ENCODE results near the gene TMEM207.

The TMEM207 gene

DNA sequence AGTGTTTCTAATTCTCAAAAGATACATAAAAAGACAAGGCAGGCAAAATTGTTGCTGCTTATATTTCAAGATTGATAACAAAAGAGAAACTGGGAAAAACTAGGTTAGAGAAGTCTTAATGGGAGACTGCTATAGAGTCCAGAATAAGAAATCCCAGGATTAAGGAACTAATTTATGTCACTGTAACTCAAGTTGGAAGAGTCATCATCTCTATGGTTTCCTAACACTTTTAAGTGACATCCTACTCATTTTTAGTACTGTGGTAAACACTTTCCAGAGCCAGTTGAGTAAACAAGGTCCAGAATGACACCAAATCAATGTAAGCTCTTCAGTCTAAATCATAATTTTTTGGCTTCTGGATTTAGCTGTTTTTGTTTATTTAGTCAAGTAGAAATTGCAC, 53.7 kb downstream of the TMEM207 start:
- H3K4me3 Mint-ChIP-seq, result no peak overlapping the region
- no peak overlapping the region for H3K27ac Mint-ChIP-seq
- TF ChIP-seq, protein P1, sequence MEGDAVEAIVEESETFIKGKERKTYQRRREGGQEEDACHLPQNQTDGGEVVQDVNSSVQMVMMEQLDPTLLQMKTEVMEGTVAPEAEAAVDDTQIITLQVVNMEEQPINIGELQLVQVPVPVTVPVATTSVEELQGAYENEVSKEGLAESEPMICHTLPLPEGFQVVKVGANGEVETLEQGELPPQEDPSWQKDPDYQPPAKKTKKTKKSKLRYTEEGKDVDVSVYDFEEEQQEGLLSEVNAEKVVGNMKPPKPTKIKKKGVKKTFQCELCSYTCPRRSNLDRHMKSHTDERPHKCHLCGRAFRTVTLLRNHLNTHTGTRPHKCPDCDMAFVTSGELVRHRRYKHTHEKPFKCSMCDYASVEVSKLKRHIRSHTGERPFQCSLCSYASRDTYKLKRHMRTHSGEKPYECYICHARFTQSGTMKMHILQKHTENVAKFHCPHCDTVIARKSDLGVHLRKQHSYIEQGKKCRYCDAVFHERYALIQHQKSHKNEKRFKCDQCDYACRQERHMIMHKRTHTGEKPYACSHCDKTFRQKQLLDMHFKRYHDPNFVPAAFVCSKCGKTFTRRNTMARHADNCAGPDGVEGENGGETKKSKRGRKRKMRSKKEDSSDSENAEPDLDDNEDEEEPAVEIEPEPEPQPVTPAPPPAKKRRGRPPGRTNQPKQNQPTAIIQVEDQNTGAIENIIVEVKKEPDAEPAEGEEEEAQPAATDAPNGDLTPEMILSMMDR (IDR thresholded peaks at IDR 0.05; ENCODE audit: unreplicated experiment in 3 of 3), result no peak
- H3K9me3 Mint-ChIP-seq, result no peaks in the 10 kb centered on the region
- no peaks in the 10 kb centered on the region for H3K36me3 Mint-ChIP-seq (ENCODE audit: low read depth)
- H3K4me1 Mint-ChIP-seq, result no peaks in the 10 kb centered on the region
- no peaks in the 10 kb centered on the region for H3K27me3 Mint-ChIP-seq (ENCODE audit: low read depth)

DNA sequence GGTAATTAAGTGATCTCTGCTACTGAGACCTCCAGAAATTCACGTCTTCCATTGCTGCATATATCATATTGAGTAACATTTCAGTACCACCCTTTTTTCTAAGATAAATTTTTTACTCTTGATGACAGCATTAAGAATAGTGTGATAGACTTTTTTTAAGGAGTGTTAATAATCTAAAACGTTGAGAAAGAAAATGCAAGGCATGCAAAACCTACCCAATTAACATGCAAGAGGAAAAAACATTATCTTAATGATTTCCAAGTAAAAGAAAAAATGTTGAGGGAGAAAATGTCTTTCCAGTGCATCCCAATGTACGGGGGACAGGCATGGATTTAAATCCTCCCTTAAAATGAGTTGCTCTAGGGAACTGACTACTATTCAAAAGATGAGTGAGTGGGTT, 61.0 kb downstream of the TMEM207 start:
- Mint-ChIP-seq H3K4me3 (peak overlapping the region in 1 of 3 experiments; percentile 49), H3K27me3 (ENCODE audit: low read depth) (no peaks in the 10 kb centered on the region), H3K27ac (peak overlapping the region in 1 of 3 experiments; percentile 88), H3K36me3 (ENCODE audit: low read depth) (no peaks in the 10 kb centered on the region), H3K9me3 (no peaks in the 10 kb centered on the region), H3K4me1 (no peaks in the 10 kb centered on the region)
- TF ChIP-seq, protein P1 (IDR thresholded peaks at IDR 0.05; ENCODE audit: unreplicated experiment in 3 of 3), result no peak

- H3K27ac Mint-ChIP-seq, result peak within 1 kb of the TSS in 1 of 3 experiments; percentile 88
- H3K4me3 Mint-ChIP-seq, result peak within 1 kb of the TSS in 1 of 3 experiments; percentile 49
- TF ChIP-seq, protein P1 (IDR thresholded peaks at IDR 0.05; ENCODE audit: unreplicated experiment in 3 of 3), result no peak
- H3K27me3 Mint-ChIP-seq (ENCODE audit: low read depth), result no peaks in the 10 kb centered on the region
- H3K36me3 Mint-ChIP-seq (ENCODE audit: low read depth), result no peaks in the 10 kb centered on the region
- H3K4me1 Mint-ChIP-seq, result no peaks in the 10 kb centered on the region
- no peaks in the 10 kb centered on the region for H3K9me3 Mint-ChIP-seq
These were observed 62.0 kb downstream of the TMEM207 start, which contains the start of gene CLDN16 for GRCh38 chr3:190387578-190388213. Gene CLDN16 (plus strand): TSS chr3:190388163. CDS start chr3:190388330, 167 bp downstream.

GRCh38 chr3:190385731-190386688, 63.7 kb downstream of the TMEM207 start:
- H3K27ac Mint-ChIP-seq, result no peak overlapping the region
- H3K4me3 Mint-ChIP-seq, result no peak overlapping the region

GRCh38 chr3:190384309-190384756, 65.4 kb downstream of the TMEM207 start:
- TF ChIP-seq, protein P1 (IDR thresholded peaks at IDR 0.05; ENCODE audit: unreplicated experiment in 3 of 3), result peak; percentile 52 to 59 (median 56)
- Mint-ChIP-seq H3K9me3 (no peaks in the 10 kb centered on the region), H3K27ac (no peak overlapping the region), H3K4me1 (no peaks in the 10 kb centered on the region), H3K36me3 (ENCODE audit: low read depth) (no peaks in the 10 kb centered on the region), H3K4me3 (no peak overlapping the region), H3K27me3 (ENCODE audit: low read depth) (no peaks in the 10 kb centered on the region)

More at GRCh38 chr3:190385731-190386688, 63.7 kb downstream of the TMEM207 start:
- H3K27me3 Mint-ChIP-seq (ENCODE audit: low read depth), result no peaks in the 10 kb centered on the region
- no peaks in the 10 kb centered on the region for H3K9me3 Mint-ChIP-seq
- no peaks in the 10 kb centered on the region for H3K4me1 Mint-ChIP-seq
- no peaks in the 10 kb centered on the region for H3K36me3 Mint-ChIP-seq (ENCODE audit: low read depth)
- TF ChIP-seq, protein P1 (IDR thresholded peaks at IDR 0.05; ENCODE audit: unreplicated experiment in 3 of 3), result no peak

Measured in nephron (organoid).